H1 (cell line): ENCODE results near the gene SGCD. TPM values are rescaled to one million over a fixed set of nuclear protein-coding genes. Genes with fewer than 3 reads are reported as not detected.

ENCODE experiments used
- CTCF ChIA-PET: fragments of 300-600 bp; sonication (Branson Sonifier 250); formaldehyde crosslinking; loops from one replicate; lab custom pipeline; 2021; ENCODE audit not compliant: partially characterized antibody; lab: Charles Lee
- POLR2A ChIA-PET: fragments of 300-600 bp; sonication (Branson Sonifier 250); formaldehyde crosslinking; loops from one replicate; lab custom pipeline; 2021; ENCODE audit warnings: inconsistent platforms; ENCODE audit not compliant: partially characterized antibody; lab: Charles Lee
- DNase-seq, 2 experiments: peaks; one replicate each; pipeline versions ENCODE4 v3.0.0 to v3.0.0-alpha.2; 2010 to 2022; ENCODE audit warnings: low spot score in 2 of 2, low read depth in 1 of 2, mixed read lengths in 1 of 2
- FAIRE-seq: peaks from 2 replicates; lab custom pipeline; 2011; peaks lifted over from hg19 to GRCh38; lab: Jason Lieb, UNC
- H2AFZ ChIP-seq: 2 replicates; pipeline ENCODE4 v1.8.1; 2012; ENCODE audit warnings: low read length, inconsistent platforms
- H2AK5ac ChIP-seq: 2 replicates; pipeline ENCODE4 v1.6.1; 2013; ENCODE audit warnings: low read depth, low read length
- H2BK120ac ChIP-seq: replicated peaks from 2 replicates; pipeline ENCODE3; 2013; ENCODE audit warnings: low read depth, low read length, inconsistent platforms
- H2BK12ac ChIP-seq: 2 replicates; pipeline ENCODE4 v1.6.1; 2013; ENCODE audit warnings: low read depth, low read length
- H2BK15ac ChIP-seq: 2 replicates; pipeline ENCODE4 v1.6.1; 2013; ENCODE audit warnings: low read length
- H2BK20ac ChIP-seq: 2 replicates; pipeline ENCODE4 v1.6.1; 2013; ENCODE audit warnings: low read length
- H2BK5ac ChIP-seq: 2 replicates; pipeline ENCODE4 v1.6.1; 2013; ENCODE audit warnings: low read depth, low read length
- H3K14ac ChIP-seq: 2 replicates; pipeline ENCODE4 v1.6.1; 2013; ENCODE audit warnings: inconsistent platforms; ENCODE audit not compliant: insufficient read length
- H3K18ac ChIP-seq: 2 replicates; pipeline ENCODE4 v1.6.1; 2013; ENCODE audit warnings: low read length; ENCODE audit errors: extremely low read depth
- H3K23ac ChIP-seq: 2 replicates; pipeline ENCODE4 v1.6.1; 2013; ENCODE audit warnings: inconsistent platforms; ENCODE audit not compliant: insufficient read length
- H3K23me2 ChIP-seq: 2 replicates; pipeline ENCODE4 v1.6.1; 2013; ENCODE audit warnings: low read depth, low read length
- H3K27ac ChIP-seq: 2 replicates; pipeline ENCODE4 v1.6.1; 2011; ENCODE audit warnings: low read depth, low read length, inconsistent platforms
- H3K27me3 ChIP-seq, 4 experiments: replicated peaks in 1 of 4; 1 replicate in 1 of 4; 2 replicates in 3 of 4; pipeline versions ENCODE4 v1.6.1 to v1.8.1; 2011 to 2013; ENCODE audit warnings: low read length in 3 of 4, mild to moderate bottlenecking in 3 of 4, inconsistent platforms in 2 of 4, mixed read lengths in 2 of 4, moderate library complexity in 1 of 4; ENCODE audit not compliant: control insufficient read depth in 3 of 4, insufficient read depth in 3 of 4; ENCODE audit errors: extremely low read depth in 1 of 4
- H3K36me3 ChIP-seq, 4 experiments: 2 replicates each; pipeline versions ENCODE4 v1.6.1 to v1.8.1; 2011 to 2013; ENCODE audit warnings: mild to moderate bottlenecking in 4 of 4, low read length in 3 of 4, moderate library complexity in 2 of 4, control low read depth in 1 of 4, inconsistent platforms in 1 of 4; ENCODE audit not compliant: insufficient read depth in 4 of 4, control insufficient read depth in 2 of 4
- H3K4ac ChIP-seq: replicated peaks from 2 replicates; pipeline ENCODE3; 2013; ENCODE audit warnings: low read length, low read depth, mixed read lengths, inconsistent platforms; ENCODE audit not compliant: insufficient read length
- H3K4me1 ChIP-seq, 4 experiments: replicated peaks in 1 of 4; 1 replicate in 1 of 4; 2 replicates in 3 of 4; pipeline versions ENCODE4 v1.6.1 to v1.8.1; 2011 to 2013; ENCODE audit warnings: low read length in 3 of 4, inconsistent platforms in 2 of 4, mixed read lengths in 1 of 4; ENCODE audit not compliant: insufficient read depth in 4 of 4, control insufficient read depth in 3 of 4
- H3K4me2 ChIP-seq, 2 experiments: 2 replicates each; pipeline versions ENCODE4 v1.6.1 to v1.8.1; 2011 to 2013; ENCODE audit warnings: low read depth in 2 of 2, low read length in 2 of 2, control low read depth in 1 of 2, inconsistent platforms in 1 of 2, mild to moderate bottlenecking in 1 of 2; ENCODE audit not compliant: insufficient read depth in 1 of 2
- H3K4me3 ChIP-seq, 4 experiments: fragments of 200-600, 300-600 bp in 1 of 4; sonication (generic), shearing (Covaris generic), sonication (Bioruptor Twin) in 1 of 4; 2 replicates each; pipeline versions ENCODE4 v1.5.1 to v1.8.1; 2011 to 2016; ENCODE audit warnings: low read length in 4 of 4, low read depth in 3 of 4, control low read depth in 2 of 4, inconsistent platforms in 2 of 4, mild to moderate bottlenecking in 2 of 4, mixed read lengths in 1 of 4, moderate library complexity in 1 of 4; ENCODE audit not compliant: insufficient read depth in 2 of 4; ENCODE audit errors: extremely low read depth in 1 of 4
- H3K56ac ChIP-seq: replicated peaks from 2 replicates; pipeline ENCODE3; 2013; ENCODE audit warnings: low read depth, mild to moderate bottlenecking, mixed read lengths, low read length, inconsistent platforms; ENCODE audit not compliant: insufficient read length
- H3K79me1 ChIP-seq: 2 replicates; pipeline ENCODE4 v1.6.1; 2013; ENCODE audit warnings: low read depth, low read length, control low read depth
- H3K79me2 ChIP-seq, 2 experiments: 2 replicates each; pipeline versions ENCODE4 v1.6.1 to v1.8.1; 2012 to 2013; ENCODE audit warnings: low read length in 2 of 2, mild to moderate bottlenecking in 2 of 2, inconsistent platforms in 1 of 2; ENCODE audit not compliant: insufficient read depth in 2 of 2, control insufficient read depth in 1 of 2
- H3K9ac ChIP-seq, 4 experiments: replicated peaks in 1 of 4; 1 replicate in 1 of 4; 2 replicates in 3 of 4; pipeline versions ENCODE4 v1.6.1 to v1.8.1; 2011 to 2013; ENCODE audit warnings: low read depth in 3 of 4, low read length in 3 of 4, control low read depth in 2 of 4, mild to moderate bottlenecking in 2 of 4, moderate library complexity in 2 of 4, inconsistent platforms in 1 of 4; ENCODE audit errors: extremely low read depth in 1 of 4
- H3K9me3 ChIP-seq, 2 experiments: 2 replicates each; pipeline versions ENCODE4 v1.6.1 to v1.8.1; 2012 to 2013; ENCODE audit warnings: mild to moderate bottlenecking in 2 of 2, moderate library complexity in 2 of 2, control low read depth in 1 of 2, inconsistent platforms in 1 of 2, low read depth in 1 of 2, low read length in 1 of 2, mixed read lengths in 1 of 2; ENCODE audit not compliant: insufficient read depth in 2 of 2
- H4K20me1 ChIP-seq, 2 experiments: replicated peaks in 1 of 2; 2 replicates each; pipeline versions ENCODE3 to v1.8.1; 2011 to 2013; ENCODE audit warnings: inconsistent platforms in 2 of 2, low read length in 2 of 2, mild to moderate bottlenecking in 1 of 2; ENCODE audit not compliant: insufficient read depth in 2 of 2, control insufficient read depth in 1 of 2
- H4K5ac ChIP-seq: 2 replicates; pipeline ENCODE4 v1.6.1; 2013; ENCODE audit warnings: low read length, low read depth, mixed read lengths, inconsistent platforms; ENCODE audit not compliant: insufficient read length
- H4K8ac ChIP-seq: 2 replicates; pipeline ENCODE4 v1.8.0; 2013; ENCODE audit warnings: mild to moderate bottlenecking, moderate library complexity, low read length, inconsistent platforms; ENCODE audit not compliant: insufficient read depth; ENCODE audit errors: extremely low read depth
- H4K91ac ChIP-seq: replicated peaks from 2 replicates; pipeline ENCODE3; 2013; ENCODE audit warnings: low read length, mixed read lengths, inconsistent platforms; ENCODE audit not compliant: insufficient read length
- ATF2 ChIP-seq: IDR thresholded peaks from 2 replicates; pipeline ENCODE4 v1.6.1; 2012; ENCODE audit warnings: low read length, inconsistent platforms
- BCL11A ChIP-seq, 2 experiments: IDR thresholded peaks; one replicate each; pipeline ENCODE4 v1.6.1; 2011; ENCODE audit warnings: low read depth in 2 of 2, low read length in 2 of 2, mild to moderate bottlenecking in 2 of 2
- CREB1 ChIP-seq: IDR thresholded peaks from 2 replicates; pipeline ENCODE4 v1.6.1; 2012; ENCODE audit warnings: inconsistent platforms
- EGR1 ChIP-seq: IDR thresholded peaks from 2 replicates; pipeline ENCODE4 v1.6.1; 2011; ENCODE audit warnings: low read depth, low read length, borderline replicate concordance
- JUND ChIP-seq: IDR thresholded peaks from 2 replicates; pipeline ENCODE4 v1.6.1; 2011; ENCODE audit warnings: mild to moderate bottlenecking, improper control_type of control experiment, low read length
- PHF8 ChIP-seq: fragments of 200-600 bp; sonication (generic); conservative IDR thresholded peaks from 2 replicates; pipeline ENCODE4 v1.7.1; 2012; ENCODE audit warnings: low read depth, mild to moderate bottlenecking, inconsistent platforms, low read length, moderate library complexity
- POLR2A ChIP-seq, 2 experiments: IDR thresholded peaks; 1 replicate in 1 of 2; 2 replicates in 1 of 2; pipeline ENCODE4 v1.6.1; 2011; ENCODE audit warnings: low read depth in 2 of 2, low read length in 2 of 2, mild to moderate bottlenecking in 2 of 2; ENCODE audit errors: control extremely low read depth in 1 of 2
- SRF ChIP-seq: IDR thresholded peaks from 2 replicates; pipeline ENCODE4 v1.6.1; 2011; ENCODE audit warnings: mild to moderate bottlenecking, low read depth, low read length, moderate library complexity
- TAF1 ChIP-seq: IDR thresholded peaks from 2 replicates; pipeline ENCODE4 v1.6.1; 2011; ENCODE audit warnings: mild to moderate bottlenecking, low read depth, low read length
- YY1 ChIP-seq: IDR thresholded peaks from 2 replicates; pipeline ENCODE4 v1.6.1; 2011; ENCODE audit warnings: low read depth, mild to moderate bottlenecking, low read length
- polyA plus RNA-seq, 7 experiments: library from polyadenylated mRNA; depleted of rRNA in 3 of 7; stranded (reverse) in 5 of 7; unstranded in 2 of 7; fragments of >200 nt in 5 of 7; fragments of 200-250 nt in 2 of 7; gene quantifications; 1 replicate in 5 of 7; 2 replicates in 1 of 7; 4 replicates in 1 of 7; pipeline versions ENCODE4 v1.2.1 to v1.2.3, GENCODE V29; 2011 to 2013; ENCODE audit warnings: missing spikeins in 2 of 7, mixed read lengths in 2 of 7
- total RNA-seq: library from RNA; stranded (reverse); fragmentation: NEBNext Ultra II Directional; extraction: Animal tissue kit (Norgen Biotek cat#: 25700); gene quantifications from 2 replicates; pipeline ENCODE4 v1.2.1, GENCODE V29; 2021
- TF ChIP-seq, protein P1 (sequence below): IDR thresholded peaks from 2 replicates; pipeline ENCODE4 v1.6.1; 2011; ENCODE audit warnings: low read depth, mild to moderate bottlenecking, low read length; ENCODE audit not compliant: insufficient read depth
- TF ChIP-seq, protein P2 (sequence below), 3 experiments: IDR thresholded peaks; 1 replicate in 2 of 3; 2 replicates in 1 of 3; pipeline versions ENCODE4 v1.5.1 to v1.6.1; 2011; ENCODE audit warnings: low read length in 3 of 3, mild to moderate bottlenecking in 3 of 3, inconsistent platforms in 2 of 3, low read depth in 1 of 3, moderate library complexity in 1 of 3; ENCODE audit not compliant: insufficient read depth in 1 of 3; ENCODE audit errors: control extremely low read depth in 1 of 3

SGCD gene
- total and polyA plus RNA-seq, 2 of the 8 experiments (the other 6 are each of a cell fraction or from before 2014, with no cell fraction given) = 0.04 to 0.08 TPM

DNA sequence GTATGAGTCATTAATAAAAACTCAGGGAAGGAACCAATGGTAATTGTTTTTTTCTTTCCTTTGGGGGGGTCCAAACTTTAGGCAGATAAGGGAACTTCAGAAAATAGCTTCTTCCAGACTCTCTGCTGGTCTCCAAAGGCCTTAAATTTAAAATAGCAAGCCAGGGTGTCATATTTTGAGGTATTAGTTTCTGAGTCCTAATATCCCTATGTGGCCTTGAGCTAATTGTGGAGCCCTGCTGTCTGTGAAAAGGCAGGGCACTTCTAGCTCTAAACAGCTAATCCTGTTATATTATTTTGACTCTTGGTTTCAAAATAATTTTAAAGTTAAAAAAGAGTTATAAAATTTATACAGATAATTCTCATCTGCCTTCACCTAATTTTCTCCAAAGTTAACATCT is 327.5 kb downstream of the SGCD start:
- H3K56ac ChIP-seq = no peak overlapping the region
- POLR2A ChIA-PET = no interaction called here
- no peak overlapping the region for H3K14ac ChIP-seq
- H3K9me3 ChIP-seq = no peaks in the 10 kb centered on the region
- H3K18ac ChIP-seq = no peak overlapping the region
- H4K91ac ChIP-seq = no peak overlapping the region
- no peak overlapping the region for H2AFZ ChIP-seq
- H3K4me3 ChIP-seq = no peak overlapping the region
- H3K27me3 ChIP-seq = no peaks in the 10 kb centered on the region
- no peak overlapping the region for H3K23ac ChIP-seq
- no peaks in the 10 kb centered on the region for H4K20me1 ChIP-seq
- H3K4me2 ChIP-seq = no peak overlapping the region
- no peaks in the 10 kb centered on the region for H3K36me3 ChIP-seq
- H3K4me1 ChIP-seq = no peaks in the 10 kb centered on the region; a peak in 1 of 7 replicates
- no peak overlapping the region for H4K8ac ChIP-seq
- no peaks in the 10 kb centered on the region for H3K79me1 ChIP-seq
- peak overlapping the region; percentile 33 for H2BK120ac ChIP-seq
- no peaks in the 10 kb centered on the region for H3K23me2 ChIP-seq
- H2BK15ac ChIP-seq = 0 out of 2 replicates have a peak overlapping the region, but pooled peaks have one; percentile 72
- H2BK20ac ChIP-seq = peak overlapping the region; percentile 86
- no peak overlapping the region for H4K5ac ChIP-seq
- 0 out of 2 replicates have a peak overlapping the region, but pooled peaks have one; percentile 90 for H2BK12ac ChIP-seq
- CTCF ChIA-PET = no interaction called here
- H2AK5ac ChIP-seq = no peak overlapping the region
- no peak overlapping the region for H3K27ac ChIP-seq
- no peak overlapping the region for H3K4ac ChIP-seq
- no peak for FAIRE-seq
- H3K79me2 ChIP-seq = no peaks in the 10 kb centered on the region
- no peak for DNase-seq
- no peak overlapping the region for H2BK5ac ChIP-seq
- no peak overlapping the region for H3K9ac ChIP-seq
- TF ChIP-seq SRF = no peak
- TF ChIP-seq ATF2 = no peak
- no peak for TF ChIP-seq BCL11A (IDR thresholded peaks at IDR 0.05; ENCODE audit: low read depth in 2 of 2, low read length in 2 of 2)
- TF ChIP-seq PHF8 = no peak
- no peak for TF ChIP-seq POLR2A (IDR thresholded peaks at IDR 0.05; ENCODE audit: control extremely low read depth in 1 of 2, low read depth in 2 of 2, low read length in 2 of 2)
- TF ChIP-seq TAF1 = no peak
- TF ChIP-seq CREB1 = no peak
- TF ChIP-seq YY1 = no peak
- no peak for TF ChIP-seq JUND
- TF ChIP-seq, protein P1, sequence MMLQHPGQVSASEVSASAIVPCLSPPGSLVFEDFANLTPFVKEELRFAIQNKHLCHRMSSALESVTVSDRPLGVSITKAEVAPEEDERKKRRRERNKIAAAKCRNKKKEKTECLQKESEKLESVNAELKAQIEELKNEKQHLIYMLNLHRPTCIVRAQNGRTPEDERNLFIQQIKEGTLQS = no peak
- TF ChIP-seq, protein P2, sequence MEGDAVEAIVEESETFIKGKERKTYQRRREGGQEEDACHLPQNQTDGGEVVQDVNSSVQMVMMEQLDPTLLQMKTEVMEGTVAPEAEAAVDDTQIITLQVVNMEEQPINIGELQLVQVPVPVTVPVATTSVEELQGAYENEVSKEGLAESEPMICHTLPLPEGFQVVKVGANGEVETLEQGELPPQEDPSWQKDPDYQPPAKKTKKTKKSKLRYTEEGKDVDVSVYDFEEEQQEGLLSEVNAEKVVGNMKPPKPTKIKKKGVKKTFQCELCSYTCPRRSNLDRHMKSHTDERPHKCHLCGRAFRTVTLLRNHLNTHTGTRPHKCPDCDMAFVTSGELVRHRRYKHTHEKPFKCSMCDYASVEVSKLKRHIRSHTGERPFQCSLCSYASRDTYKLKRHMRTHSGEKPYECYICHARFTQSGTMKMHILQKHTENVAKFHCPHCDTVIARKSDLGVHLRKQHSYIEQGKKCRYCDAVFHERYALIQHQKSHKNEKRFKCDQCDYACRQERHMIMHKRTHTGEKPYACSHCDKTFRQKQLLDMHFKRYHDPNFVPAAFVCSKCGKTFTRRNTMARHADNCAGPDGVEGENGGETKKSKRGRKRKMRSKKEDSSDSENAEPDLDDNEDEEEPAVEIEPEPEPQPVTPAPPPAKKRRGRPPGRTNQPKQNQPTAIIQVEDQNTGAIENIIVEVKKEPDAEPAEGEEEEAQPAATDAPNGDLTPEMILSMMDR (IDR thresholded peaks at IDR 0.05; ENCODE audit: control extremely low read depth in 1 of 3, insufficient read depth in 1 of 3, low read depth in 1 of 3, low read length in 3 of 3) = no peak
- TF ChIP-seq EGR1 = no peak
